ENCODE data around the gene OR13C8.

DNA sequence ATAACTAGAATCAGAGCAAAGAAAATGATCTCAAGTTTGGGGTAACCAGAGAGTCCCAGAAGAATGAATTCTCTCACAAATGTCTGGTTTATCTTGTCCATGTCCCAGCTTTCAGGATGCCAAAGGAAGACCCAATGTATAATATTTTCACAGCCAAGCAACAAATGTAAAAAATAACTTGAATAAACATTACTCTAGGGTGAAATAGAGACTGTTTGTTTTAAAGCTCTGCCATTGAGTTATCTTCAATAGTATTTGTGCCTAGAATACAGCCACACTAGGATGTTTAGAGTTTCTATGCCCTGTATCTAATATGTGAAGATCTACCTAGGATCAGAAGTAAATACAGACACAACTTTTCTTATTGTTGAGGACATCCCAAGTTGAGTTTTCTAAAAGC lies 41.9 kb upstream of the OR13C8 start, which contains the start of gene OR13C4:
- TF ChIP-seq, protein P1, sequence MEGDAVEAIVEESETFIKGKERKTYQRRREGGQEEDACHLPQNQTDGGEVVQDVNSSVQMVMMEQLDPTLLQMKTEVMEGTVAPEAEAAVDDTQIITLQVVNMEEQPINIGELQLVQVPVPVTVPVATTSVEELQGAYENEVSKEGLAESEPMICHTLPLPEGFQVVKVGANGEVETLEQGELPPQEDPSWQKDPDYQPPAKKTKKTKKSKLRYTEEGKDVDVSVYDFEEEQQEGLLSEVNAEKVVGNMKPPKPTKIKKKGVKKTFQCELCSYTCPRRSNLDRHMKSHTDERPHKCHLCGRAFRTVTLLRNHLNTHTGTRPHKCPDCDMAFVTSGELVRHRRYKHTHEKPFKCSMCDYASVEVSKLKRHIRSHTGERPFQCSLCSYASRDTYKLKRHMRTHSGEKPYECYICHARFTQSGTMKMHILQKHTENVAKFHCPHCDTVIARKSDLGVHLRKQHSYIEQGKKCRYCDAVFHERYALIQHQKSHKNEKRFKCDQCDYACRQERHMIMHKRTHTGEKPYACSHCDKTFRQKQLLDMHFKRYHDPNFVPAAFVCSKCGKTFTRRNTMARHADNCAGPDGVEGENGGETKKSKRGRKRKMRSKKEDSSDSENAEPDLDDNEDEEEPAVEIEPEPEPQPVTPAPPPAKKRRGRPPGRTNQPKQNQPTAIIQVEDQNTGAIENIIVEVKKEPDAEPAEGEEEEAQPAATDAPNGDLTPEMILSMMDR (IDR thresholded peaks at IDR 0.05 in 4 of 5, conservative IDR thresholded peaks at IDR 0.05 in 1 of 5), result no peak
- no peak for TF ChIP-seq POLR2A (IDR thresholded peaks at IDR 0.05)
